VCaP (cell line): ENCODE results near the gene DIS3L2.
A peak's percentile ranks its signal among the peaks of the same experiment; 100 is the strongest.

Experiments used
- H3K27ac ChIP-seq: fragments of 450-650 bp; 2 replicates; pipeline ENCODE4 v1.5.1; 2017
- CTCF ChIP-seq: fragments of 450-650 bp; conservative IDR thresholded peaks from 2 replicates; pipeline ENCODE4 v1.5.1; 2017; ENCODE audit warnings: mild to moderate bottlenecking, moderate library complexity

DIS3L2 gene

GRCh38 chr2:232138441-232138840 lies 176.9 kb downstream of the DIS3L2 start:
- H3K27ac ChIP-seq = no peak overlapping the region
- TF ChIP-seq CTCF = no peak

- no peak for TF ChIP-seq CTCF
- H3K27ac ChIP-seq = no peak overlapping the region
These were observed 177.7 kb downstream of the DIS3L2 start for GRCh38 chr2:232139171-232139594.

GRCh38 chr2:232139786-232140562 lies 178.5 kb downstream of the DIS3L2 start:
- H3K27ac ChIP-seq = no peak overlapping the region
- no peak for TF ChIP-seq CTCF

GRCh38 chr2:232141591-232141990 lies 180.1 kb downstream of the DIS3L2 start:
- H3K27ac ChIP-seq = no peak overlapping the region
- no peak for TF ChIP-seq CTCF

- TF ChIP-seq CTCF = peak; percentile 79
- H3K27ac ChIP-seq = no peak overlapping the region
These were observed 180.5 kb downstream of the DIS3L2 start for GRCh38 chr2:232142049-232142448.

GRCh38 chr2:232142502-232142901 lies 181.0 kb downstream of the DIS3L2 start:
- no peak for TF ChIP-seq CTCF
- no peak overlapping the region for H3K27ac ChIP-seq

- TF ChIP-seq CTCF = no peak
- H3K27ac ChIP-seq = no peak overlapping the region
These were observed 184.8 kb downstream of the DIS3L2 start for GRCh38 chr2:232146294-232146693.
